ENCODE data around the gene CRLF2.
"Not testable (repeated sequence)": the region's sequence is repeated elsewhere in the genome, so short reads cannot be mapped to it uniquely, and the experiment has no call there.

Gene CRLF2

DNA sequence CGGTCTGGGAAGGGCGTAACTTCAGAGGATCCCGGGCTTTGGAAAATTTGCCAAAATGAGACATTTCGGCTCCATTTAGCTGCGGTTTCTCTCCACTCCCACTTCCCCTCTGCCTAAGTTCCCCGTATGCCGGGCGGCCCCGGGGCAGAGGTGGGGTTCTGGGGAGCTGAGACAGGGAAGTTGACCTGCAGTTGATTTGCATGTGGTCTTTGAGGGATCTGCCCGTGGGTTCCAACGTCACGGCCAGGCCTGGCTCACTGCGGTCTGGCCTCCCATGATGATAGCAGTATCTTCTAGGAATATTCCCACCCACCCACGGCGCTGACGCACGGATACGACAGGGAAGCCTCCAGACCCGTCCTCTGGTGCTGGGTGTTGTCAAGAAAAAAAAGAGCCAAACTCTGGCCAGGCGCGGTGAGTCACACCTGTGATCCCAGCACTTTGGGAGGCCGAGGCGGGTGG, 27.3 kb upstream of the CRLF2 start:
- Histone ChIP-seq H3K9ac (ENCODE audit: low read length) (no peak overlapping the region), H3K27ac (ENCODE audit: low read depth, low read length) (no peak overlapping the region), H3K4me3 (ENCODE audit: low read depth, low read length) (no peak overlapping the region), H3K36me3 (ENCODE audit: control insufficient read depth, insufficient read depth, low read length) (no peaks in the 10 kb centered on the region), H3K4me1 (ENCODE audit: control insufficient read depth, insufficient read depth, low read length) (peaks cover 5% of the 10 kb centered on the region), H3K27me3 (ENCODE audit: control insufficient read depth, insufficient read depth, low read length) (no peaks in the 10 kb centered on the region), H3K9me3 (ENCODE audit: control insufficient read depth, insufficient read depth, low read depth, low read length) (no peaks in the 10 kb centered on the region)

- Histone ChIP-seq H3K36me3 (ENCODE audit: control insufficient read depth, insufficient read depth, low read length) (no peaks in the 10 kb centered on the region), H3K27me3 (ENCODE audit: control insufficient read depth, insufficient read depth, low read length) (no peaks in the 10 kb centered on the region), H3K4me1 (ENCODE audit: control insufficient read depth, insufficient read depth, low read length) (no peaks in the 10 kb centered on the region), H3K4me3 (ENCODE audit: low read depth, low read length) (no peak overlapping the region), H3K9me3 (ENCODE audit: control insufficient read depth, insufficient read depth, low read depth, low read length) (0 out of 2 replicates have a peak, but pooled peaks cover 3% of the 10 kb centered on the region), H3K27ac (ENCODE audit: low read depth, low read length) (no peak overlapping the region), H3K9ac (ENCODE audit: low read length) (no peak overlapping the region)
Observed at GRCh38 chrX:1231850-1232465, 19.5 kb upstream of the CRLF2 start.

DNA sequence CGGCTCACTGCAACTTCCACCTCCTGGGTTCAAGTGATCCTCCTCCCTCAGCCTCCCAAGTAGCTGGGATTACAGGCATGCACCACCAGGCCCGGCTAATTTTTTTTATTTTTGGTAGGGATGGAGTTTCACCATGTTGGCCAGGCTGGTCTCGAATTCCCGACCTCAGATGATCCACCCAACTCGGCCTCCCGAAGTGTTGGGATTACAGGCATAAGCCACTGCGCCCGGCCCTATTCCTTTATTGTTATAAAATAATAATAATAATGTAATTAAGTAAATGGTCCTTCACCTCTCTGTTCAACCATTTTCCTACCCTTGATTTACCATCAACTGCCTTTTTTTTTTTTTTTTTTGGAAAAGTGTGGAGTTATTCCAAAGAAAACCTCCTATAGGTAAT, 15.7 kb upstream of the CRLF2 start:
- H3K4me3 ChIP-seq (ENCODE audit: low read depth, low read length); H3K9ac ChIP-seq (ENCODE audit: low read length); H3K27me3 ChIP-seq (ENCODE audit: control insufficient read depth, insufficient read depth, low read length); H3K36me3 ChIP-seq (ENCODE audit: control insufficient read depth, insufficient read depth, low read length); H3K27ac ChIP-seq (ENCODE audit: low read depth, low read length); H3K4me1 ChIP-seq (ENCODE audit: control insufficient read depth, insufficient read depth, low read length): not testable (repeated sequence)
- H3K9me3 ChIP-seq (ENCODE audit: control insufficient read depth, insufficient read depth, low read depth, low read length), result peaks cover 20% of the 10 kb centered on the region

DNA sequence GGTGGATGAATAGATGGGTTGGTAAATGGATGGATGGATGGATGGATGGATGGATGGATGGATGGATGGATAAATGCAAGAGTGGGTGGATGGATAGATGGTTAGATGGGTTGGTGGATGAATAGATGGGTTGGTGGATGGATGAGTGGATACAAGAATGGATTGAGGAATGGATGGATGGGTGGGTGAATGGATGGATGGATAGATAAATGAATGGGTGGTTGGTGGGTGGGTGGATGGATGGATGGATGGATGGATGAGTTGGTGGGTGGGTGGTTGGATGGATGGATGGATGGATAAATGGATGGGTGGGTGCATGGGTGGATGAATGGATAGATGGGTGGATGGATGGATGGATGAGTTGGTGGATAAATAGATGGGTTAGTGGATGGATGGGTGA, 13.8 kb upstream of the CRLF2 start:
- no peak overlapping the region for H3K27ac ChIP-seq (ENCODE audit: low read depth, low read length)
- peaks cover 31% of the 10 kb centered on the region for H3K9me3 ChIP-seq (ENCODE audit: control insufficient read depth, insufficient read depth, low read depth, low read length)
- H3K9ac ChIP-seq (ENCODE audit: low read length), result no peak overlapping the region
- no peak overlapping the region for H3K4me3 ChIP-seq (ENCODE audit: low read depth, low read length)
- H3K27me3 ChIP-seq (ENCODE audit: control insufficient read depth, insufficient read depth, low read length), result no peaks in the 10 kb centered on the region
- no peaks in the 10 kb centered on the region for H3K4me1 ChIP-seq (ENCODE audit: control insufficient read depth, insufficient read depth, low read length)
- H3K36me3 ChIP-seq (ENCODE audit: control insufficient read depth, insufficient read depth, low read length), result no peaks in the 10 kb centered on the region

GRCh38 chrX:1224954-1225353, 12.5 kb upstream of the CRLF2 start:
- Histone ChIP-seq H3K36me3 (ENCODE audit: control insufficient read depth, insufficient read depth, low read length) (no peaks in the 10 kb centered on the region), H3K9me3 (ENCODE audit: control insufficient read depth, insufficient read depth, low read depth, low read length) (peaks cover 35% of the 10 kb centered on the region), H3K9ac (ENCODE audit: low read length) (no peak overlapping the region), H3K4me3 (ENCODE audit: low read depth, low read length) (no peak overlapping the region), H3K27me3 (ENCODE audit: control insufficient read depth, insufficient read depth, low read length) (no peaks in the 10 kb centered on the region), H3K4me1 (ENCODE audit: control insufficient read depth, insufficient read depth, low read length) (no peaks in the 10 kb centered on the region), H3K27ac (ENCODE audit: low read depth, low read length) (no peak overlapping the region)

- H3K27me3 ChIP-seq (ENCODE audit: control insufficient read depth, insufficient read depth, low read length), result no peaks in the 10 kb centered on the region
- H3K4me1 ChIP-seq (ENCODE audit: control insufficient read depth, insufficient read depth, low read length), result no peaks in the 10 kb centered on the region
- H3K4me3 ChIP-seq (ENCODE audit: low read depth, low read length), result no peak overlapping the region
- peaks cover 35% of the 10 kb centered on the region for H3K9me3 ChIP-seq (ENCODE audit: control insufficient read depth, insufficient read depth, low read depth, low read length)
- no peak overlapping the region for H3K9ac ChIP-seq (ENCODE audit: low read length)
- H3K27ac ChIP-seq (ENCODE audit: low read depth, low read length), result no peak overlapping the region
- H3K36me3 ChIP-seq (ENCODE audit: control insufficient read depth, insufficient read depth, low read length), result no peaks in the 10 kb centered on the region
Observed at GRCh38 chrX:1223242-1223600, 10.8 kb upstream of the CRLF2 start.

- H3K4me3 ChIP-seq (ENCODE audit: low read depth, low read length), result no peak overlapping the region
- H3K4me1 ChIP-seq (ENCODE audit: control insufficient read depth, insufficient read depth, low read length), result no peaks in the 10 kb centered on the region
- H3K9me3 ChIP-seq (ENCODE audit: control insufficient read depth, insufficient read depth, low read depth, low read length), result peaks cover 35% of the 10 kb centered on the region
- H3K36me3 ChIP-seq (ENCODE audit: control insufficient read depth, insufficient read depth, low read length), result no peaks in the 10 kb centered on the region
- no peak overlapping the region for H3K27ac ChIP-seq (ENCODE audit: low read depth, low read length)
- H3K9ac ChIP-seq (ENCODE audit: low read length), result no peak overlapping the region
- no peaks in the 10 kb centered on the region for H3K27me3 ChIP-seq (ENCODE audit: control insufficient read depth, insufficient read depth, low read length)
Observed at GRCh38 chrX:1222531-1223241, 10.2 kb upstream of the CRLF2 start.

GRCh38 chrX:1221296-1221845, 8.9 kb upstream of the CRLF2 start:
- no peak overlapping the region for H3K4me3 ChIP-seq (ENCODE audit: low read depth, low read length)
- H3K27ac ChIP-seq (ENCODE audit: low read depth, low read length), result no peak overlapping the region
- H3K4me1 ChIP-seq (ENCODE audit: control insufficient read depth, insufficient read depth, low read length), result no peaks in the 10 kb centered on the region
- no peaks in the 10 kb centered on the region for H3K27me3 ChIP-seq (ENCODE audit: control insufficient read depth, insufficient read depth, low read length)
- H3K9ac ChIP-seq (ENCODE audit: low read length), result no peak overlapping the region
- peaks cover 29% of the 10 kb centered on the region for H3K9me3 ChIP-seq (ENCODE audit: control insufficient read depth, insufficient read depth, low read depth, low read length)
- H3K36me3 ChIP-seq (ENCODE audit: control insufficient read depth, insufficient read depth, low read length), result no peaks in the 10 kb centered on the region

- Histone ChIP-seq H3K9me3 (ENCODE audit: control insufficient read depth, insufficient read depth, low read depth, low read length) (peaks cover 17% of the 10 kb centered on the region), H3K27ac (ENCODE audit: low read depth, low read length) (no peak overlapping the region), H3K4me1 (ENCODE audit: control insufficient read depth, insufficient read depth, low read length) (no peaks in the 10 kb centered on the region), H3K4me3 (ENCODE audit: low read depth, low read length) (no peak overlapping the region), H3K27me3 (ENCODE audit: control insufficient read depth, insufficient read depth, low read length) (no peaks in the 10 kb centered on the region), H3K36me3 (ENCODE audit: control insufficient read depth, insufficient read depth, low read length) (no peaks in the 10 kb centered on the region), H3K9ac (ENCODE audit: low read length) (no peak overlapping the region)
Observed at GRCh38 chrX:1218286-1218685, 5.8 kb upstream of the CRLF2 start.

GRCh38 chrX:1215123-1215823, 2.8 kb upstream of the CRLF2 start:
- Histone ChIP-seq H3K4me1 (ENCODE audit: control insufficient read depth, insufficient read depth, low read length) (no peaks in the 10 kb centered on the region), H3K4me3 (ENCODE audit: low read depth, low read length) (no peak overlapping the region), H3K9ac (ENCODE audit: low read length) (no peak overlapping the region), H3K9me3 (ENCODE audit: control insufficient read depth, insufficient read depth, low read depth, low read length) (0 out of 2 replicates have a peak, but pooled peaks cover 2% of the 10 kb centered on the region), H3K27ac (ENCODE audit: low read depth, low read length) (no peak overlapping the region), H3K36me3 (ENCODE audit: control insufficient read depth, insufficient read depth, low read length) (no peaks in the 10 kb centered on the region), H3K27me3 (ENCODE audit: control insufficient read depth, insufficient read depth, low read length) (no peaks in the 10 kb centered on the region)

- no peak overlapping the region for H3K4me3 ChIP-seq (ENCODE audit: low read depth, low read length)
- H3K9me3 ChIP-seq (ENCODE audit: control insufficient read depth, insufficient read depth, low read depth, low read length), result 0 out of 2 replicates have a peak, but pooled peaks cover 2% of the 10 kb centered on the region
- no peaks in the 10 kb centered on the region for H3K4me1 ChIP-seq (ENCODE audit: control insufficient read depth, insufficient read depth, low read length)
- H3K36me3 ChIP-seq (ENCODE audit: control insufficient read depth, insufficient read depth, low read length), result no peaks in the 10 kb centered on the region
- no peak overlapping the region for H3K27ac ChIP-seq (ENCODE audit: low read depth, low read length)
- no peaks in the 10 kb centered on the region for H3K27me3 ChIP-seq (ENCODE audit: control insufficient read depth, insufficient read depth, low read length)
- no peak overlapping the region for H3K9ac ChIP-seq (ENCODE audit: low read length)
Observed at GRCh38 chrX:1213971-1214370, 1.5 kb upstream of the CRLF2 start.

Data from HUES6 (cell line).